Adipose tissue (tissue), 3 donors: Measurements from ENCODE around the gene CACNA2D3. TPM values are rescaled to one million over a fixed set of nuclear protein-coding genes. Genes with fewer than 3 reads are reported as not detected.

ENCODE experiments used
- H3K27ac ChIP-seq: one replicate; pipeline ENCODE4 v1.5.1; 2013; ENCODE audit warnings: low read depth, low read length
- WGBS, 3 donors: extraction: QIAGEN DNeasy Blood & Tissue Kit; methylation state at CpG; one replicate each; pipeline ENCODE4 v1.1.7; 2013; 5-methylcytosine and 5-hydroxymethylcytosine counted together
- polyA plus RNA-seq, 3 donors: library from polyadenylated mRNA; stranded (reverse); fragments of 200-250 nt; gene quantifications; one replicate each; pipeline ENCODE4 v1.2.3, GENCODE V29; 2013
- donor health status: healthy with polysubstance abuse.
- donor health status: Bipolar disorder and iron deficiency.
- donor health status: healthy.

The CACNA2D3 gene
- polyA plus RNA-seq, 3 donors: 0.08 to 3.0 (median 0.30) TPM

DNA sequence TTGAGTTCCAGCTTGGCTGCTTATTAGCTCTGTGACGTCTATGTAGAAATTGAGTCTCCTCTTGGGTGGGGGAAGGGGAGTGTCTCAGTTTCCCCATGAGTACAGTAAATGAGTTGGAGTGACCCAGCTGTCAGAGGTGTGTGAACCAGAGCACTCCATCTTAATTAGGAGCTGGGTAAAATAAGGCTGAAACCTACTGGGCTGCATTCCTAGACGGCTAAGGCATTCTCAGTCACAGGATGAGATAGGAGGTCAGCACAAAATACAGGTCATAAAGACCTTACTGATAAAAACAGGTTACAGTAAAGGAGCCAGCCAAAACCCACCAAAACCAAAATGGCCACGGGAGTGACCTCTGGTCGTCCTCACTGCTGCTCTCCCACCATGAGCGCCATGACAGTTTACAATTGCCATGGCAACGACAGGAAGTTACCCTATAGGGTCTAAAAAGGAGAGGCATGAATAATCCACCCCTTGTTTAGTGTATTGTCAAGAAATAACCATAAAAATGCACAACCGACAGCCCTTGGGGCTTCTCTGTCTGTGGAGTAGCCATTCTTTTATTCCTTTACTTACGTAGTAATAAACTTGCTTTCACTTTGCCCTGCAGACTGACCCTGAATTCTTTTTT lies 222.4 kb downstream of the CACNA2D3 start:
- H3K27ac ChIP-seq: no peak overlapping the region
- WGBS, 3 donors: 58 to 77% (median 70%) methylated on average over 8 of the region's 8 CpGs

DNA sequence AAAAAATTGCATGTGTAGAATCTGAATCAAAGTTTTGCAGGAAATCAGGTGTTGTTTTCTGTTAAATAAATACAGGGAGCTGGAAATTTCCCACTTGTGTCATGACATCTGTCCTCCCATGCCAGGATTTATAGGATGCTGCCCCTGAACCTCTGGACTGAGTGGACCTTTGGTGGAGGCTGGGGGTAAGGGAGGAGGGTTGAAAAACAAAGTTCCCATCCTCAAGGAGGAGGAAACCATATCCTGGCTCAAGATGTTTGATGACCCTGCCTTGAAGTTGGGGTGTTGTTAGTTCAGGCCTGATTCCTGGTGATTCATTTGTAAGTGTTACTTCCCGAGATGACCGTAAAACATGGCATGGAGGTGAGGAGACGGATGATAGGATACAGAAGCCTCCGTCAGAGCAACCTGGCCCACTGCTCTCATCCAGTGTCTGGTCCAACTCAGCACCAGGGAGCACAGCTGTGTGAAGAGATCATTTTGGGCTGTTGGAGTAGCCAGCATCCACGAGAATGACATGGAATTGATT lies 223.6 kb downstream of the CACNA2D3 start:
- H3K27ac ChIP-seq: no peak overlapping the region
- WGBS, 3 donors: 70 to 82% (median 79%) methylated on average over 5 of the region's 5 CpGs

DNA sequence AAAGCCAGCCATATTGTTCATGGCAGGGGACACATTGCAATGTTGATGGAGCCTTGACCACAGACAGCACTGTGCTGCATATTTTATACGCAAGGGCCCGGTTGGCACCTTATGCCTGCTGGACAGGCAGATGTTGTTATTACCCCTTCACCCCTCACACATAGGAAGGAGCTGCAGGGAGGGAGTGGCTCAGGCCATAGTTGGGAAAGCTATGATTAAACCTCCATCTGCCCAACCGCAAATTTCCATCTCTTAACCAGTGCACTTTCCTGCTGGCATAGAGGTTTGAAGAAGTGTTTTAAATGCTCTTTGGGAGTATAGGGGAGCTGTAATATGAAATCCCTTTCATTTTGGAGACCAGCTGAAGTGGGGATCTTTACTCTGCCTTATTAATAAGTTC lies 224.7 kb downstream of the CACNA2D3 start:
- no peak overlapping the region for H3K27ac ChIP-seq
- 93 to 98% (median 95%) methylated on average over 3 of the region's 3 CpGs for WGBS, 3 donors

DNA sequence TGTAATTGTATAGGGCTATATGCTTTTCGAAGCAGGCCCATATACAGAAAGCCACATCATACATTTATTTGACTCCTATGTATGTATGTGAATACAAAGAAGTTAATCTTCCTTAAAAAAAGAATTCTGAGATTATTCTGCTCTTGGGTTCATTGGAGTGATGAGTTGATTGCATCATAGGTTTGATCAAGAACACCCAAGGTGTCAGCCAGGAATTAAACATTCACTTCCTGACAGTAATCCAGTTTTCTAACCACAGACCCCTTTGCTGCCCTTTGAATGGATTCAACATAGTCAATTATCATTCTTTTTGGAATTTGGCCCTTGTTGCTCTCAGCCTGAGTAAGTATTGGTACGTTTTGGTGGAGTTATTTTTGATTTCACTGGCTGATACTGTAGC lies 225.6 kb downstream of the CACNA2D3 start:
- 67 to 69% (median 69%) methylated on average over 2 of the region's 2 CpGs for WGBS, 3 donors
- no peak overlapping the region for H3K27ac ChIP-seq

DNA sequence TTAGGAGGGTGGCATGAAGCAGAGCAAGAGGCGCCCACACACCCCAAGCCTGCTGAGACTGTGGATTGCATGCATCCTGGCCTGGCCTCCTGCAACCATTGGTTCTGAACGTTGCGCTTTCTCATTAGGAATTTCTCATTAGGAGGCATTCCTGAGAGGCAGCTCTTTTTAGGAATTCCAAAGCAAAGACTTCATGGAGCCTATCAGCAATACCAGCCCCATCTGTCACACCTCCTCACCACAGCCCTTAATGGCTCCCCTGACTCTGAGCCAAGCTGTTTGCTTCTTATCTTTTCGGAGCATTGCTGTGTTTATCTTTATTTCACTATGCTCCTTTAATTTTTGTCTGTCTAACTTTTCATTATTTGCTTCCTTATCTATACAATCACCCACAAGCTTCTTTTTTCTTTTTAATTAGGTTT lies 226.9 kb downstream of the CACNA2D3 start:
- no peak overlapping the region for H3K27ac ChIP-seq
- WGBS, 3 donors: 47 to 69% (median 55%) methylated on average over 4 of the region's 4 CpGs

DNA sequence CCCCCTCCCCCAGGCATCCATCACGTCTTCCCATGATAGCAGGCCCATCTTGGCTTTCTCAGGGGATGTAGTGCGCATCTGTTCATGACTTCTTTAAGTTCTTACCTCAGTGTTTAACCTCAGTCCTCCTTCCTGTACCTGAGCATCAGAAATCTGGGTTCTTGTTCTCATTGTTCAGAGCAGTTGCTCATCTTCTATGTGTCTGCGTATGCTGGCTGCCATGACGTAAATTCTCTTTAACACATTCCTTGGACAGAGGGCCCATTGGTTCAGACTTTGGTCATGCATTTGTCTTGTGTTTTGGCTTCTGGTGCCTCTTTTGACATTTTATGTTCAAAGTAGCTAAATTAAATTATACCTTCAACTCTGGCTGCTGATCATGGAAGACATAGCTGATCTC lies 227.3 kb downstream of the CACNA2D3 start:
- 76 to 79% (median 76%) methylated on average over 4 of the region's 4 CpGs for WGBS, 3 donors
- no peak overlapping the region for H3K27ac ChIP-seq

DNA sequence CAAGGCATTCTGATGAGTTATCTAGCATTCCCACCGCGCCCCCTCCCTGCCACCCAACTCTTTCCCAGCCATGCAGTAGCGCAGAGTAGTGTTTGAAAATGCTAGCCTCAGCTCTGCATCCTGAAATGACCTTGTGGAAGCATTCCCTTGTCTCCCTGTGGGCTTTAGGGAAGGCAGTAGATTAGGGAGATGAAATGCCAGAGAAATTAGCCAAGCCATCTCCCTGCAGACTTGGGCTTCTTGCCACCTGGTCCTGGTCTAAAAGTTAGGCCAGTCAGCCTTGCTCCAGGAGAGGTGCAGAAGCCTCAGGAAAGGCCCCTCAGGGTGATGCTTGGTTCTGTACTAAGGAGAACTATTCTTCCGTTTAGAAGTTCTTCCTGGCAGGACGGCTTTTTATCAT lies 231.2 kb downstream of the CACNA2D3 start:
- 55 to 62% (median 58%) methylated on average over 5 of the region's 5 CpGs for WGBS, 3 donors
- H3K27ac ChIP-seq: no peak overlapping the region

DNA sequence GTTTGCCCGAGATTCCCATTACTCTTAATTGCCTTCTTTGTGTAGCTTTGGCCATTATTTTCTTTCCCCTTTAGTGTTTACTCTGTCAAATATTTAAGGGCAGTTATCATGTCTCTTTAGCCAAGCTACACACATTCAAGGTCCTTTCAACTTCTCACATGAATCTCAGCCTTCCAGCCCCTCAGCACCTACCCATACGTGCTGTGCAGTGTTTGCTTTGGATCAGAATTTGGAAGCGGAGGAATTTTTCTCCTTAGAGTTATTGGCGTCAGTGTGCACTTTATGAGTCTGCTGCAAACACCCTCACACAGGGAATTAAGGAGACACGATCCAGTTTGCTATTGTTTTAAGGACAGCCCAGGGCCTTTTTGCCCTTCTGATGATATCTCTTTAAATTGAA lies 231.6 kb downstream of the CACNA2D3 start:
- H3K27ac ChIP-seq: no peak overlapping the region

DNA sequence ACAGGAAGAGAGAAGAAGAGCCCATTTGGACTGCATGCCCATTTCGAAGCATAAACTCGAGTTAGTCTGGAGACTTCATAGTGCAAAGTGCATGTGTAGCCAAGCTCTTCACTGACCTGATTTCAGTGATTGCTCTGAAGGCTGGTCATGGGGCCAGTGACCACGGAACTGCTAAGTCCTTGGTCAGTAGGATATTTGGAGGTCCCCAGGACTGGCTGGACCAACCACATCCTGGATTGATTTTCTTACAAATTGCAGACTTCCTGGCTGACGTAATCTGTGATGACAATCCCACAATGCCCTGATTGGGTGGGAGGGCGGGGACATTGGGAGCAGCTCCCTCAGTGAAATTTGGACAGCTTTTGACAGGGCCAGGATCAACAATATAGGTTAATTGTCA lies 233.4 kb downstream of the CACNA2D3 start:
- 71 to 93% (median 76%) methylated on average over 5 of the region's 5 CpGs for WGBS, 3 donors
- no peak overlapping the region for H3K27ac ChIP-seq

More for the DNA sequence above, 231.6 kb downstream of the CACNA2D3 start:
- WGBS, 3 donors: 30 to 52% (median 45%) methylated on average over 5 of the region's 5 CpGs

DNA sequence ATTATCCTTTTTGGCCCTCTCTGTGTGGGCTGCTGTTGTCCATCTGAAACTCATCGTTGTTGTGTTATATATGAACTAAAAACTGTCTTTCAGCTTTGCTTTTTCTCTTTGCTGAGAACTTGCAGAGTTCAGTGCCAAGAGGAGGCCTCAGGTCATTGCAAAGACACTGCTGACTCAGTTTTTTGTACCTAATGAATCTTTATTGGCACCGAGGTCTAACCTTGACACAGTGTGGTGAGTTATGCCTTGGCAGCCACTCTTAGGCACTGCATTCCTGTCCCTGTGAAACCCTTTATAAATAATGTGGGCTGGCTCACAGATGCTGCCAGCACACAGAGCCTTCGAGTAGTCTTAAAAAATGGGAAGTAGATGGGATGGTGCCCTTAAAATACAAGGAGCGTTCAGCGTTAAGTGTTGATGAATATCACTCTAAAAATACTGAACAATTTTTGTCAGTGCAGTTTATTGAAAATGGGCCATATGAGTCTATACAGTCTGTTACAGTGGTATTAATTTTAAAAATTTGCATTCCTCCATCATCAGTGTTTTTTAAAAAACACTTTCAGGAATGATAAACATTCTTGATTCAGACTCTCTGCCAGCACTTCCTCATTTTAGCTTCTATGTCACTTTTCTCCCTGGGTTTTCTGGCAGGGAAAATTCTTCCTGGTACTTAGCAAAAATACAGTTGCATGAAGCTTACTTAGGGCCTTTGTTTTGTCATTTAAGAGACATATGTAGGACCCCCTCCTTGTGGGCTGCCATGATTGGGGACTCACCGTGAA lies 234.1 kb downstream of the CACNA2D3 start:
- WGBS, 3 donors: 26 to 57% (median 37%) methylated on average over 6 of the region's 6 CpGs
- H3K27ac ChIP-seq: no peak overlapping the region

DNA sequence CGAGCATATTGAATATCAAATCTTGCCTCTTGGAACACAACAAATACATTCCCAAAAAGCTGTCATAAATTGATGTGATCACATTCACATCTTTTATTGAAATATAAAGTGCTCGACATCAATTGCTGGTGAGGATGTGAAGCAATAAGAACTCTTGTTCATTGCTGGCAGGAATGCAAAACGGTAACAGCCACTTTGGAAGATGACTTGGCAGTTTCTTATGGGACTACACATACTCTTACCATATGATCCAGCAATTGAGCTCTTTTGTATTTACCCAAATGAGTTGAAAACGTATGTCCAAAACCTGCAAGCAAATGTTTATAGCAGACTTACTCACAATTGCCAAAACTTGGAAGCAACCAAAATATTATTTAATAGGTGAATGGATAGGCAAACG lies 234.9 kb downstream of the CACNA2D3 start:
- WGBS, 3 donors: 60 to 76% (median 61%) methylated on average over 5 of the region's 5 CpGs
- no peak overlapping the region for H3K27ac ChIP-seq

DNA sequence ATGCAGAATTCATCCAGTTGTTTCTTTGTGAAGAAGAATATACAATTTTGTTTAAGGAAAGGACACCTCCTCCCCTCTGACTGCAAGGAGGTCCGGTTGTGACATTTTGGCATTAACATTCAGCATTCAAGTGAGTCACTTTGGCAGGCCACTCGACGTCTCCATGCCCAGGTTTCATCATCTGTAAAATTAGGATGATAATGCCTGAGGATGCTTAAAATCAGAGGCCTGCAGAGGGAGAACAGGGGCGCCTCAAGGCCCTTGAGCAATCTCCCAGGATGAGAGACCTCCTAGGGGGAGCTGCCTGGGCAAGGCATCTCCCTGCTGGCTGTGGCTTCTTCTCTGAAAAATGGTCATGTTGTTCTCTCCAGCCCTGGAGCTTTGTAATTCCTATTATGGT lies 236.0 kb downstream of the CACNA2D3 start:
- WGBS, 3 donors: 49 to 74% (median 54%) methylated on average over 4 of the region's 4 CpGs
- no peak overlapping the region for H3K27ac ChIP-seq

DNA sequence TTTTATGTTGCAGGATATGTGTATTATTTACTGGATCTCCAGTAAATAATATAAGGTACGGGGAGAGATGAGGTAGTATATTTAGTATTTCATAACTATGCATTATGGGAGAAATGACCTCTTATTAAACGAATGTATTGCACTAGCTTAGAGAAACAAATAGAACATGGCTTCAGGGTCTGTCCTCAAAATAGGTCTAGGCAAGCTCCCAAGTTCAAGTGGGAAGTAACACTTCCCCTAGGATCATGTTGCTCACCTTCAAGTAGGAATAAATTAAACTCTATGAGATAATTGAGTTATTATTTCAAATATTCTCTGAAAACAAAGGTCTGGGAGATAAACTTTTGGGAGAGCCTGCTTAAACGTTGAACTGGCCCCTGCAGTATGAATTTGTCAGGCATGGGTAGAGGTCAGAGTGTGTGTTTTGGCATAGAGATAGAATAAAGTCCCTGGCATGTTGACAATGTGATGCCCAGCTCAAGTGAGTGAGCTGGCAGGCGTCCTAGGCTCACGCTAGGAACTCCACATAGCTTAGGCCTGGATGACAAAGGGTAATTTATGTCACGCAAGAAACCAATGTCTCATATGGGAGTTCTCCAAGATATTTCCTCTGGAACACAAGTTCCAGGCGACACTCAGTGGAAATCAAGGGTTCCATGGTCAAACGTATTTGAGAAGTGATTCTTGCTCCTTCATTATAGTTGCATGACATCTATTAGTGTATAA lies 236.8 kb downstream of the CACNA2D3 start:
- WGBS, 3 donors: 67 to 79% (median 79%) methylated on average over 8 of the region's 8 CpGs
- H3K27ac ChIP-seq: no peak overlapping the region

DNA sequence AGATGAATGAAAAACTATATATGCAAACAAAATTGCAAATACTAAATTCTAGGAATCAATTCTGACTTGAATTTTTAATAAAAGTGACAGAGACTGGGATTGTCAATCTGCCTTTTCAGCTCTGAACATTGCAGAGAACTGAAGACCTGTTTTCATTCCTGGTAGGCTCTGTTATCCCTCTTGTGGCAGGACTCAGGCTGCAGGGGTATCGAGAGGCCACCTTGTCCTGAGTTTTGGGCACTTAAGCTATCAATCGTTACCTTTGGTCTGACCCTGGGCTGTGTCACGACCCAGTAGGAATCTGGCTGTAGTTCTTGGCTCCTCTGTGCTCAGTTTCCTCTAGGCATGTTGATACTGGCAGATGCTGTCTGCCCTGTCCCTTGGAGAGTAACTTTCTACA lies 238.0 kb downstream of the CACNA2D3 start:
- H3K27ac ChIP-seq: no peak overlapping the region
- WGBS, 3 donors: 53 to 80% (median 66%) methylated on average over 3 of the region's 3 CpGs

DNA sequence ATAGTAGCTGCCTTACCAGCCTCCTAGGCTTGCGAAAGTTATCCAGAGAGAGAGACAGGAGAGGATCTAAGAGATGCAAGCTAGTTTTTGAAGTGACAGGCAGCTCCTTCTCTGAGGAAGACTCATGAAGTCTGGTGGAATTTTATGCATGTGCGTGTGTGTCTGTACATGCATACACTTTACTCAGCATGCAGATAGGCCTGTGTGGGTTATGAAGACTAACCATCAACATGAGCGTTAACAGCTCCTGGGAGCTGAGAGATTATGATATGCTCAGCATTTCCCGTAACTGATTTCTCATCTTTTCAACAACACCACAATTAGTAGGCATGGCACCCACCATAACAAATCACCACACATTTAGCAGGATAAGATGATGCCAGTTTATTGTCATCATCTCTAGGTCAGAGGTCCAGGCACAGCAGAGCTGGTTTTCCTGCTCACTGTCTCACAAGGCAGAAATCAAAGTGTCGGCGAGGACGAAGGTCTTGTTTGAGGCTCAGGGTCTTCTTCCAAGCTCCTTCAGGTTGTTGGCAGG lies 239.5 kb downstream of the CACNA2D3 start:
- WGBS, 3 donors: 88 to 95% (median 93%) methylated on average over 7 of the region's 7 CpGs
- H3K27ac ChIP-seq: no peak overlapping the region

DNA sequence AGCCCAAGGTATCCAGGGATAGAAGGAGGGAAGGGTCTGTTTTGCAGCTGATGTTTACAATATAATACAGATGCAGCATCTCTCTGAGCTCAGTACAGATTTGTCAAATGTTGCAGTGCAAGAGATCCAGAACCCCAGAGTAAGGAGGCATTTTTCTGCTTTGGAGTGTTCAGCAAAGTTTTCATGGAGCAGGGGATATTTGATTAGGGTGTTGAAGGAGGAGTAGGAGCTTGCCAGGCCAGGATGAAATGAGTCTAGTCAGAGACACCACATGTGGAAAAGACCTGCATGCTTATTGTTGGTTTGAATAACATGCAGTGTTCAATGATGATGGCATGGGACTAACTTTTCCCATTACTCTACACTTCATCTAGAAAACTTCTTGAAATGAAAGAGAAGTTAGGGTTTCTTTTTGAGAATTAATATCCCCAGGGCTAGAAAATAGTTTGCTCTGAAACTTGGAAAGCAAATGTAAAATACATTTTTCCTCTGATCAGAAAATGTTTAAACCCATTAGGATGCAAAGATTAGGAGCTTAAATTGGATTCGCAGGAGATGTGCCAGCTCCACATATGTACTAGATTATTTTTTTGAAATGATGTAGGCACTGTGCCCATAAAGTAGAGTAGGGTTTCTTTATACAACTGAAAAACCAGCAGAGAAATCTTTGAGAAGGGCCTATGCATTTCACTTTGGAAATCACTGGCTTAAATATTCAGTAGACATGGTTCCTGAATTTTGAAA lies 243.8 kb downstream of the CACNA2D3 start:
- 68 to 93% (median 88%) methylated on average over 1 of the region's 1 CpG for WGBS, 3 donors
- H3K27ac ChIP-seq: no peak overlapping the region

DNA sequence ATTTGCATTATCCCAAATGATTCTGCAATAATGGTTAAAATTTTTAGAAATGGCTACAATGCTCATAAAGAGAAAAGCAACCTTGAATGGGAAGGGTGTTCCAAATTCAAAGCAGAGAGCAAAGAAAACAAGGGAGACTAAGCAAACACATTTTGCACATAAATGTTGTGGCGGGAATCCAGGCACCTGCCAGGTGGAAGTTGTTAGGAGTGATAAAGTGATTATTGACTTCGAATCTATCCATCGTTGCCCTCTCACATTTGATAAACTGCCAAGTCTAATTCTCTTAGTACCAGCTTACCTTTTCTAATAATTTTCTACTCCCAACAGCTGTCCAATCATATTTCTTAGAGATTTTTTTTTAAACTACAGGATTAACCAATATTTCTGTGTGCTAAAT lies 244.5 kb downstream of the CACNA2D3 start:
- 33 to 86% (median 74%) methylated on average over 3 of the region's 3 CpGs for WGBS, 3 donors

DNA sequence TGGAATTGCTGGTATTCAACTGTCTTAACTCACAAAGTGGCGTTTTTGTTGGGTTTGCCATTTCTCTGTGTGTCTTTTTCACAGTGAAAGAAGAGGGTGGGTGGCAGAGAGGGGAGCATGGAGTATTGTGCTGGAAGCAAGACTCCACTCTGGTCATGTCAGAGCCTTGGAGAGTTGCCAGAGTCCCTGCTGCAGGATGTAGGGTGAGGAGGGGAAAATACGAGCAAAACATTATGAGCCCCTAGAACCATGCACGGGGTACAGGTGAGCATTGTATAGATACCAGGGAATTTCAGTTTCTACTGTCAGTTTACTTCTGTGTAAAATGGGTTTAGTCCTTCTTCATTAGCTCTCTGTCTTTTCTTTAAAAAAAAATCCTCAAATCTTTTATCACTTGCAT lies 249.9 kb downstream of the CACNA2D3 start:
- WGBS, 3 donors: 71 to 75% (median 75%) methylated on average over 3 of the region's 3 CpGs
- no peak overlapping the region for H3K27ac ChIP-seq

More for the DNA sequence above, 244.5 kb downstream of the CACNA2D3 start:
- no peak overlapping the region for H3K27ac ChIP-seq
